K562 treated with DMSO at 1 percent for 12 hours (cell line): ENCODE measurements around the gene MTA1. TPM values are rescaled to one million over a fixed set of nuclear protein-coding genes. Genes with fewer than 3 reads are reported as not detected.

ENCODE experiments used
- total RNA-seq: library from RNA; unstranded; fragments of 300-600 nt; gene quantifications from 2 replicates; pipeline ENCODE4 v1.2.3, GENCODE V29; 2022; ENCODE audit not compliant: insufficient read depth

MTA1 gene
- 42.7 and 65.7 TPM in 2 replicates for total RNA-seq

DNA sequence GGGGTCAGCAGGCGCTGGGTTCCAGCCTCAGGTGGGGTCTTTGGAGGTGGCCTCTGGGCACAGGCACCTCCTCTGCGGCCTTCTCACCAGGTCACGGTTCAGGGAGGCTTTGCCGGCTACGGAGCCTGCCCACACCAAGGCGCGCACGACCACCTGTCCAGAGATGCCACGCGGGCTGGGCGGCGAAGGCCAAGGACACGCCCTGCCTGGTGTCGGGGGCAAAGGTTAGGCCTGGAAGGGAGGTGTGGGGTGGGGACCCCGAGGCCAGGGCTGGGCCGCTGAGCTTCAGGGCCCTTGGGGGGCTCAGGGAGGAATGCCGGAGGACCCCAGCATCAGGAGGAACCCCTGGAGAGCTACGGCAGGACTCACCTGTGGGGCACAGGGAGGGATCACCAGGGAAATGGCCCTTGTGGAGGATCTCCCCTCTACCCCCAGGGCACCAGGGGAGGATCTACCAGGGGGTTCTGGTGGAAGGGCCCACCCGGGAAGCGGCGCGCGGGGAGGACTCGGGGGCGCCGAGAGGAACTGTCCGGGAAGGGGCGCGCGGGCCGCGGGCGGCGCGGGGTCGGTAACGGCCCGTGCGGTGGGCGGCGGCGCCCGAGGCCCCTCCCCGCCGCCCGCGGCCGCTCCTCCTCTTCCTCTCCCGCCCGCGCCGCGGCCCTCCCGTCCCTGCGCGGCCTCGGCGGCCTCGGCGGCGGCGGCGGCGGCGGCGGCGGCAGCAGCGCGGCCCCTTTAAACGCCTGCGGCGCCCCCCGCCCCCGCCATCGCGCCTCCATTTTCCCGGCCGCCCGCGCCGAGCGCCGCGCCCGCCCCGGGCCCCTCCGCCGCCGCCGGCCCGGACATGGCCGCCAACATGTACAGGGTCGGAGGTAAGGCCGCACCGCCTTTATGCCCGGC is at the start of gene MTA1:
TSS of gene MTA1 (plus strand) at position 633 of the 897 bp plus-strand sequence. CDS start at position 842, 209 bp downstream.

DNA sequence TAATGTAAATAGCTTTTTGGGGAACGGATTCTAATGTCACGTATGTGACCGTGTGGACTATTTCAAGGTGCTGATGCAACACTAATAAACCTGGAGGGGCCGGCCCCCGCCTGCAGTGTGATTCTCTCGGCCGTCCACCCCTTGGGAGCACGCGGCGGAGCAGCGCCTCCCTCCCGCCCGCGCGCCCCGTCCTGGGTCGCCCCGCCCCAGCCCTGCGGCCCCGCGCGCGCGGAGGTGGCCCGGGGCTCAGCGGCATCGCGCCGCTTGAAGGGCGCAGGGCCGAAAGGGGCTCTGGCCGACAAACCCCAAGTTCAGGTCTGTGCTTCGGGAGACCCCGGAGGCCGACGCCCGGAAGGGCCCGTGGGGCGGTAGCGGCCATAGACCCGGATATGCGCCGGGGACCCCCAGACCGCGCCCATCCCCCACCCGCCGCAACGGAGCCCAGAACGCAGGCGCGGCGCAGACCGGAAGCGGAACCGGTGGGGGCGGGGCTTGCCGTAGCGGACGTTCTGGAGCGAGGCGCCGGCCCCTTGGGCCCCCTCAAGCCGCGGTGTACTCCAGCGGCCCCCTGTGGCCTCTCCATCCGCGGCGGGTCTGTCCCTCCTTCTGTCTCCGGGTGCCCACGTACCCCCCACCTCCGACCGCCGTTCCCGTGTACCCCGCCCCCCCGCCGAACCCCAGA is 21.4 kb upstream of the MTA1 start, which contains the start of gene TEX22:
TSS of gene TEX22 (plus strand) at position 495 of the 682 bp plus-strand sequence. CDS start 803 bp downstream, outside the sequence.

GRCh38 chr14:105474483-105475268 is 55.0 kb downstream of the MTA1 start, which contains the start of gene CRIP2:
CRIP2 (plus strand) TSS chr14:105474821; CDS start chr14:105474863, 42 bp downstream.

DNA sequence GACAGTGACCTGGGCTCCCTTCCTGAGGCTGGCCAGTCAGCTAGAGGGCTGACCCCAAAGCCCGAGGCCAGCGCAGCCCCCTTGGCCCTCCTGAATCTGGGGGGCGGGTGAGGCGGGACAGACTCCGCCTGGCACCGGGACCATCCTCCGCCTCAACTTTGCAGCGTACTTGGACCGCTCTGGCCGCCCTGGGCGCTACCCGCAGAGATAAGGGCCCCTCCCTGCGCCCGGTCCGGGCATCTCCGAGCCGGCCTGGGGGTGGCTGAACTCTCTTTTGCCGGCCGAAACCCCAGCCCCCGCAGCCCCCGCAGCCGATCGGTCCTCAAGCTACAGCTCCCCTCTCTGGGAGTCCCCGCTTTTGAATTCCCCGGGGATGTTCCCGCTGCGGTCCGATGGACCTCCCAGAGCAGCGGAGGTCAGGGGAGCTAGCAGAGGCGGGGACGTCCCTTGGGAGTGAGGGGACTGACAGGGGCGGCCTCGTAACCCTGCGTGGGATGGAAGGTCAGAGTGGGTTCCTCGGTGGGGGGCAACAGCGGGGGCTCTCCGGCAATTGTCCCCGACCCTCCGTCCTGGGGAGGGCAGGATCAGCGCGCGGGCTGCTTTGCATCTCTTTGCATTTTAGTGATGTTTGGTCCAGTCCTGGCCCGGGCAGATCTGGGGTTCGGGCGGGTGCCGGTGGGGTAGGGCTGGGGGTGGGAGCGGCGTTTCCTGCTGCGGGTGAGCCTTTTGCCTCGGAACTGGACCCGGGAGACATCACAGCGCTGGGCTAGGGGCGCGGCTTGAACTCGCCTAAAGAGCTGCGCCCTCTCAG is 66.7 kb downstream of the MTA1 start, which contains the start of gene CRIP1:
TSS of gene CRIP1 (plus strand) at position 724 of the 811 bp plus-strand sequence. CDS start 374 bp downstream, outside the sequence.

GRCh38 chr14:105490572-105491365 is 71.1 kb downstream of the MTA1 start, which contains the start of gene TEDC1:
TEDC1 (plus strand) TSS chr14:105491246; CDS start chr14:105491376, 130 bp downstream.

Other genes starting within 250 kb of the MTA1 start
- 30.6 and 34.5 TPM in 2 replicates for gene NUDT14, start 238.5 kb upstream of the MTA1 start, total RNA-seq
- gene BTBD6, start 171.3 kb upstream of the MTA1 start, total RNA-seq = not detected in 2 replicates
- gene BRF1, start 118.8 kb upstream of the MTA1 start, total RNA-seq = 19.1 and 24.2 TPM in 2 replicates
- gene PACS2, start 105.1 kb upstream of the MTA1 start, total RNA-seq = 17.6 and 27.3 TPM in 2 replicates
- not detected in 2 replicates for gene TEX22, start 21.3 kb upstream of the MTA1 start, total RNA-seq
- 2.8 and 3.1 TPM in 2 replicates for gene CRIP2, start 55.0 kb downstream of the MTA1 start, total RNA-seq
- gene CRIP1, start 67.1 kb downstream of the MTA1 start, total RNA-seq = not detected in 2 replicates
- 25.6 and 29.7 TPM in 2 replicates for gene TEDC1, start 71.4 kb downstream of the MTA1 start, total RNA-seq
- 0.59 TPM in 1 of 2 replicates, not detected in the other for gene TMEM121, start 106.8 kb downstream of the MTA1 start, total RNA-seq